Tibial nerve (tissue), 4 donors: ENCODE data around the gene NEIL1. TPM values are rescaled to one million over a fixed set of nuclear protein-coding genes. Genes with fewer than 3 reads are reported as not detected.

Experiments used
- DNase-seq, 2 donors: peaks; one replicate each; pipeline ENCODE4 v3.0.0-alpha.2; 2019; ENCODE audit warnings: low spot score in 2 of 2
- H3K27ac ChIP-seq, 4 donors: fragments of 200-600 bp; sonication (generic) in 3 of 4; one replicate each; pipeline ENCODE4 v1.5.1; 2017 to 2019; ENCODE audit warnings: mild to moderate bottlenecking in 1 of 4
- H3K27me3 ChIP-seq, 2 donors: fragments of 200-600 bp; sonication (generic) in 1 of 2; one replicate each; pipeline versions ENCODE4 v1.5.1 to v1.6.0; 2017 to 2019
- H3K36me3 ChIP-seq, 3 donors: fragments of 200-600 bp; sonication (generic); one replicate each; pipeline ENCODE4 v1.5.1; 2018 to 2019
- H3K4me1 ChIP-seq, 4 donors: fragments of 200-600 bp; sonication (generic) in 3 of 4; one replicate each; pipeline ENCODE4 v1.5.1; 2017 to 2019
- H3K4me3 ChIP-seq, 4 donors: fragments of 200-600 bp; sonication (generic) in 3 of 4; one replicate each; pipeline ENCODE4 v1.5.1; 2017 to 2019; ENCODE audit warnings: mild to moderate bottlenecking in 1 of 4, moderate library complexity in 1 of 4
- H3K9me3 ChIP-seq, 4 donors: fragments of 200-600 bp; sonication (generic) in 3 of 4; one replicate each; pipeline ENCODE4 v1.5.1; 2017 to 2019
- CTCF ChIP-seq, 5 experiments: fragments of 200-600 bp in 3 of 5; fragments of 450-650 bp in 2 of 5; sonication (generic) in 3 of 5; IDR thresholded peaks; one replicate each; pipeline ENCODE4 v1.5.1; 2016 to 2019; ENCODE audit warnings: antibody characterized with exemption in 5 of 5, mild to moderate bottlenecking in 3 of 5, moderate library complexity in 2 of 5
- EP300 ChIP-seq, 2 donors: sonication (generic); formaldehyde crosslinking; IDR thresholded peaks; one replicate each; pipeline ENCODE4 v1.6.1; 2017; ENCODE audit warnings: antibody characterized with exemption in 2 of 2, mild to moderate bottlenecking in 1 of 2
- POLR2A ChIP-seq, 2 donors: fragments of 450-650 bp; IDR thresholded peaks; one replicate each; pipeline ENCODE4 v1.6.1; 2017; ENCODE audit warnings: antibody characterized with exemption in 2 of 2, mild to moderate bottlenecking in 2 of 2, moderate library complexity in 2 of 2
- WGBS, 2 donors: methylation state at CpG; one replicate each; pipeline ENCODE4 v1.1.5; 2018; 5-methylcytosine and 5-hydroxymethylcytosine counted together
- total RNA-seq, 4 donors: library from RNA; depleted of rRNA; stranded (reverse); fragments of >200 nt; gene quantifications; one replicate each; pipeline ENCODE4 v1.1.0, GENCODE V29; 2016

NEIL1 gene
- total RNA-seq, 4 donors from 2014 or later, result 45.8 to 101 (median 53.6) TPM

DNA sequence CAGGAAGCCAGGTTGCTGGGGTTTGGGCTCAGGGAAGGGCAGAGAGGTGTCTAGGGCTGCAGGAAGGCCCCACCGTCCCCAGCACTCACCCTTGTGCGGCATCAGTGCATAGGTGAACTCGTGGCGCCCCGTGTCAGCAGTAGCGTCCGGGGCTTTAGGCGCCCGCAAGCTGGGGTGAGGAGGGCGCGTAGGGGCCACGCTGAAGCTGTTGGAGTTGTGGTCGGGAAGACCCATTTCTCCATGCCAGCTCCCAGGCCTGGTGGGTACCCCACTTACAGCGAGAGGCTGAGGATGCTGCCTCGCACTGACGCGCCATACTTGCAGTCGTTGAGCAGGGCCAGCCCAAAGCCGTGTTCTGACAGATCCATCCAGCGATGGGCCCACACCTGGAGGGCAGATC lies 9.7 kb downstream of the NEIL1 start:
- no peak for TF ChIP-seq POLR2A (IDR thresholded peaks at IDR 0.05)
- TF ChIP-seq CTCF (IDR thresholded peaks at IDR 0.05), result no peak
- no peak for TF ChIP-seq EP300 (IDR thresholded peaks at IDR 0.05)
- 92 to 96% methylated on average over 12 to 20 of the region's 20 CpGs for WGBS, 2 donors

DNA sequence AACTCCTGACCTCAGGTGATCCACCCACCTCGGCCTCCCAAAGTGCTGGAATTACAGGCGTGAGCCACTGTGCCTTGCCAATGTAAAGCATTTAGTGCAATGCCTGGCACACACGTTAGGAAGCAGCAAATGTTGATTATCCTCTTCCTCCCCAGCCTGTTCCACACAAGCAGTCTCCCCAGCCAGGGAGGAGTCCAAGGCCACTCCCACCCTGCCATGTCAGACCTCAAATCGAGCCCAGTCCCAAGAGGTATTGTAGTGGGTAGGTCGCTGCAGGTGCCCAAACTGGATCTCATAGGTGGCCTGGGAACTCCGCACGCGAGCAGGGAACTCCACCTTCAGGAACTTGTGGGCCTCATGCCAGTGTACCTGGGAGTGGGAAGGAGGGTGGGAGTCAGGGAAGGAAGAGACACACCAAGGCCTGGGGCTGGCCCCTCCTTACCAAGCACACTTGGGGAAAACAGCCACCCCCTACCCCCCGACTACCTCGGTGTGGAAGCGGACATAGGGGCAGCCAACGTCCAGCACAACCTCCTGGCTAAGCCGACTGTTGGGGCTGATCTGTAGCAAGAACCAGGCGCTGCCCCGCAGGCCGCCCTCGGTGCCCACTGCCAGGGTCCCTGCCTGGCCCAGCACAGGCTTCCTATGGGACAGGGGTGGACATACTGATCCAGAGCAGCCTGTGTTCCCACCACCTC lies 11.3 kb downstream of the NEIL1 start:
- Histone ChIP-seq H3K4me3 (no peak overlapping the region), H3K4me1 (no peaks in the 10 kb centered on the region), H3K9me3 (no peaks in the 10 kb centered on the region), H3K36me3 (peaks cover 3 to 97% (median 13%) of the 10 kb centered on the region in 3 donors), H3K27me3 (no peaks in the 10 kb centered on the region), H3K27ac (no peak overlapping the region)
- WGBS, 2 donors, result 90 to 92% methylated on average over 15 to 17 of the region's 17 CpGs
- TF ChIP-seq CTCF (IDR thresholded peaks at IDR 0.05), result no peak
- no peak for TF ChIP-seq POLR2A (IDR thresholded peaks at IDR 0.05)
- no peak for TF ChIP-seq EP300 (IDR thresholded peaks at IDR 0.05)
- DNase-seq, result no peak

More for the DNA sequence above, 9.7 kb downstream of the NEIL1 start:
- no peak overlapping the region for H3K4me3 ChIP-seq
- H3K27me3 ChIP-seq, result no peaks in the 10 kb centered on the region
- H3K27ac ChIP-seq, result no peak overlapping the region
- H3K9me3 ChIP-seq, result no peaks in the 10 kb centered on the region
- peaks cover 3 to 91% (median 8%) of the 10 kb centered on the region in 3 donors for H3K36me3 ChIP-seq
- DNase-seq, result no peak
- no peaks in the 10 kb centered on the region for H3K4me1 ChIP-seq

- no peaks in the 10 kb centered on the region for H3K27me3 ChIP-seq
- no peaks in the 10 kb centered on the region for H3K9me3 ChIP-seq
- H3K27ac ChIP-seq, result no peak overlapping the region
- peaks cover 3 to 100% (median 13%) of the 10 kb centered on the region in 3 donors for H3K36me3 ChIP-seq
- DNase-seq, result no peak
- no peak for TF ChIP-seq POLR2A (IDR thresholded peaks at IDR 0.05)
- no peak for TF ChIP-seq EP300 (IDR thresholded peaks at IDR 0.05)
- TF ChIP-seq CTCF (IDR thresholded peaks at IDR 0.05), result no peak
- WGBS, 2 donors, result 86 to 90% methylated on average over 9 to 10 of the region's 10 CpGs
- no peaks in the 10 kb centered on the region for H3K4me1 ChIP-seq
- no peak overlapping the region for H3K4me3 ChIP-seq
These were observed 12.1 kb downstream of the NEIL1 start for GRCh38 chr15:75358771-75359536.

DNA sequence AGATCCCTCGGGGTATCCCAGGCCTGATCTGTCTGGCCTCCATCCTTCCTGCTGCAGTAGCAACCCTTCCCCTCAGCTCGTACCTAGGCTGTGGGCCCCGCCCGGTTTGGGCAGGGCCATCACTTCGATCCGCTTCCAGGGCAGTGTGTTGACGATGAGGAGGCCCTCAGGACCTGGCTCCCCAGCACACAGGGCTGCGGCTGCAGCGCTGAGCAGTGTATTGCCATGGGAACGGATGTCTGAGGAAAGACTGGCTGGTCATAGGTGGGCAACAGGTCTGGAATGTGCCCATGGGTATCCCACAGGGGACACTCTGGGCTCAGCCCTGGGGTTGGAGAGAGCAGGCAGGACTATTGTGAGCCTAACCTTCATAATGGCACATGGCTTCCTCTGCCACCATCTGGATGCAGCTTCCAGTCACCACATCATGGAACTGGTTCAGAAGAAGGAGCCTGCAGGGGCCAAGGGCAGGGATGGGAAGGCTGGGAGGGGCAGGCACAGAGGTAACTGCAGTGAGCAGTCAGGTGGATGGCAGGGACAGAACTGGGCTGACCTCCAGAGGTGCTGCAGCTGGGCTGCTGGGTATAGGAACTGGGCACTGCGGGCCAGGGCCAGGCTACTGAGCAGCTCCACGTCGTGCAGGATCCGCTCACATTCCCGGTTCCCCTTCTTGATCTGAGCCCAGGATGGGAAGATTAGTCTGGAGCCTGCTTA lies 12.9 kb downstream of the NEIL1 start:
- Histone ChIP-seq H3K9me3 (no peaks in the 10 kb centered on the region), H3K4me3 (no peak overlapping the region), H3K27me3 (no peaks in the 10 kb centered on the region), H3K36me3 (peaks cover 3 to 100% (median 13%) of the 10 kb centered on the region in 3 donors), H3K27ac (no peak overlapping the region), H3K4me1 (no peaks in the 10 kb centered on the region)
- no peak for DNase-seq
- 88 to 89% methylated on average over 13 to 15 of the region's 15 CpGs for WGBS, 2 donors
- TF ChIP-seq POLR2A (IDR thresholded peaks at IDR 0.05), result no peak
- TF ChIP-seq CTCF (IDR thresholded peaks at IDR 0.05), result no peak
- TF ChIP-seq EP300 (IDR thresholded peaks at IDR 0.05), result no peak
